ENCODE data around the gene FOXK1.

DNA sequence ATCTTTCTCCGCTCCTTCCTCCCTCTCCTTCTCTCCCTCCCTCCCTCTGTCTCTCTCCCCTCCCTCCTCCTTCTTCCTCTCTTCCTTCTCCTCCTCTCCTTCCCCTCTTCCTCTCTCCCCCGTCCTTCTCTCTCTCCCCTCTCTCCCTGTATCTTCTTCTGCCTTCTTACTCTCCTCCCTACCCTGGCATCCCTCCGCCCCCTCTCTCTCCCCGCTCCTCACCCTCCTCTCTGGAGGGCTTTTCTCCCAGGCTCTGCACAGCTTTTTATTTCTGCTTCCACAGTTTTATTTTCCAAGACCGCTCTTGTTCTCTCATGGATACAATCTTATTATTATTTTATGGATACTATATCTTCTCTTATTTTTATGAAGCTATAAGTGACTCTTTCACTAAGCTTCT is 125.9 kb downstream of the FOXK1 start:
- TF ChIP-seq TCF7L2 (IDR thresholded peaks at IDR 0.05; ENCODE audit: low read depth, low read length) (no peak), KLF16 (CRISPR knock-in tag; IDR thresholded peaks at IDR 0.05) (no peak), CREB1 (IDR thresholded peaks at IDR 0.05) (no peak), CREB1 (CRISPR knock-in tag; IDR thresholded peaks at IDR 0.05) (no peak), ZNF292 (CRISPR knock-in tag; IDR thresholded peaks at IDR 0.05; ENCODE audit: borderline replicate concordance, low read depth) (no peak), KLF13 (CRISPR knock-in tag; IDR thresholded peaks at IDR 0.05) (no peak)
- TF ChIP-seq, protein P1, sequence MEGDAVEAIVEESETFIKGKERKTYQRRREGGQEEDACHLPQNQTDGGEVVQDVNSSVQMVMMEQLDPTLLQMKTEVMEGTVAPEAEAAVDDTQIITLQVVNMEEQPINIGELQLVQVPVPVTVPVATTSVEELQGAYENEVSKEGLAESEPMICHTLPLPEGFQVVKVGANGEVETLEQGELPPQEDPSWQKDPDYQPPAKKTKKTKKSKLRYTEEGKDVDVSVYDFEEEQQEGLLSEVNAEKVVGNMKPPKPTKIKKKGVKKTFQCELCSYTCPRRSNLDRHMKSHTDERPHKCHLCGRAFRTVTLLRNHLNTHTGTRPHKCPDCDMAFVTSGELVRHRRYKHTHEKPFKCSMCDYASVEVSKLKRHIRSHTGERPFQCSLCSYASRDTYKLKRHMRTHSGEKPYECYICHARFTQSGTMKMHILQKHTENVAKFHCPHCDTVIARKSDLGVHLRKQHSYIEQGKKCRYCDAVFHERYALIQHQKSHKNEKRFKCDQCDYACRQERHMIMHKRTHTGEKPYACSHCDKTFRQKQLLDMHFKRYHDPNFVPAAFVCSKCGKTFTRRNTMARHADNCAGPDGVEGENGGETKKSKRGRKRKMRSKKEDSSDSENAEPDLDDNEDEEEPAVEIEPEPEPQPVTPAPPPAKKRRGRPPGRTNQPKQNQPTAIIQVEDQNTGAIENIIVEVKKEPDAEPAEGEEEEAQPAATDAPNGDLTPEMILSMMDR (CRISPR knock-in tag; IDR thresholded peaks at IDR 0.05), result no peak

Measured in HepG2 (cell line).